Esophagus muscularis mucosa (tissue), 4 donors: ENCODE results near the gene HSPE1. TPM values are rescaled to one million over a fixed set of nuclear protein-coding genes. Genes with fewer than 3 reads are reported as not detected.
"Not testable (repeated sequence)": the region's sequence is repeated elsewhere in the genome, so short reads cannot be mapped to it uniquely, and the experiment has no call there.

Experiments
- DNase-seq: peaks from one replicate; pipeline ENCODE4 v3.0.0-alpha.2; 2017; ENCODE audit errors: extremely low spot score
- H3K27ac ChIP-seq, 4 donors: fragments of 200-600 bp; sonication (generic); replicated peaks in 1 of 4; 1 replicate in 3 of 4; 2 replicates in 1 of 4; pipeline ENCODE4 v1.5.1; 2016 to 2019; ENCODE audit warnings: mild to moderate bottlenecking in 1 of 4
- H3K27me3 ChIP-seq, 4 donors: fragments of 200-600 bp; sonication (generic); one replicate each; pipeline versions ENCODE4 v1.5.1 to v1.6.0; 2016 to 2019
- H3K36me3 ChIP-seq, 4 donors: fragments of 200-600 bp; sonication (generic); one replicate each; pipeline ENCODE4 v1.5.1; 2016 to 2019
- H3K4me1 ChIP-seq, 4 donors: fragments of 200-600 bp; sonication (generic); one replicate each; pipeline ENCODE4 v1.5.1; 2016 to 2019
- H3K4me3 ChIP-seq, 4 donors: fragments of 200-600 bp; sonication (generic); 1 replicate in 2 of 4; 2 replicates in 2 of 4; pipeline ENCODE4 v1.5.1; 2016 to 2019; ENCODE audit warnings: mild to moderate bottlenecking in 4 of 4, moderate library complexity in 1 of 4
- H3K9me3 ChIP-seq, 4 donors: fragments of 200-600 bp; sonication (generic); 1 replicate in 3 of 4; 2 replicates in 1 of 4; pipeline ENCODE4 v1.5.1; 2016 to 2019
- CTCF ChIP-seq, 3 experiments: fragments of 200-600 bp in 2 of 3; fragments of 450-650 bp in 1 of 3; sonication (generic) in 2 of 3; IDR thresholded peaks; one replicate each; pipeline ENCODE4 v1.5.1; 2017 to 2019; ENCODE audit warnings: antibody characterized with exemption in 3 of 3, mild to moderate bottlenecking in 2 of 3, moderate library complexity in 1 of 3
- EP300 ChIP-seq: sonication (generic); formaldehyde crosslinking; IDR thresholded peaks from one replicate; pipeline ENCODE4 v1.6.1; 2017; ENCODE audit warnings: antibody characterized with exemption
- POLR2A ChIP-seq: fragments of 450-650 bp; IDR thresholded peaks from one replicate; pipeline ENCODE4 v1.6.1; 2017; ENCODE audit warnings: antibody characterized with exemption, moderate library complexity, mild to moderate bottlenecking, low read depth
- POLR2AphosphoS5 ChIP-seq, 2 donors: sonication (generic); formaldehyde crosslinking; IDR thresholded peaks; one replicate each; pipeline ENCODE4 v1.6.1; 2017; ENCODE audit warnings: antibody characterized with exemption in 2 of 2
- WGBS: methylation state at CpG from one replicate; pipeline ENCODE4 v1.1.5; 2018; 5-methylcytosine and 5-hydroxymethylcytosine counted together
- intact Hi-C: fragments of 100-400 bp; cut with DNase I; formaldehyde crosslinking; loops from one replicate; pipeline ENCODE4 v1.15.1; 2023
- small RNA-seq, 3 donors: library from RNA; depleted of rRNA; stranded (forward); fragments of <200 nt; gene quantifications; one replicate each; pipeline ENCODE3, GENCODE V24; 2016
- total RNA-seq, 4 donors: library from RNA; depleted of rRNA; stranded (reverse); fragments of >200 nt; gene quantifications; one replicate each; pipeline versions ENCODE4 v1.1.0 to v1.2.1, GENCODE V29; 2016

HSPE1 gene
- total RNA-seq, 4 donors from 2014 or later, result 46.7 to 93.4 (median 65.2) TPM

GRCh38 chr2:197547163-197547900, 47.2 kb downstream of the HSPE1 start:
- intact Hi-C loops, result no loop called here
- no peaks in the 10 kb centered on the region for H3K27me3 ChIP-seq
- H3K4me1 ChIP-seq, result no peaks in the 10 kb centered on the region
- H3K4me3 ChIP-seq, result no peak overlapping the region
- no peak for DNase-seq
- H3K9me3 ChIP-seq, result no peaks in the 10 kb centered on the region
- H3K36me3 ChIP-seq, result peaks cover 21 to 89% (median 52%) of the 10 kb centered on the region in 4 donors
- H3K27ac ChIP-seq, result no peak overlapping the region
- TF ChIP-seq POLR2A (no peak), POLR2AphosphoS5 (IDR thresholded peaks at IDR 0.05) (no peak), CTCF (IDR thresholded peaks at IDR 0.05) (no peak), EP300 (no peak)
- 94% methylated on average over 5 of the region's 5 CpGs for WGBS

- peaks cover 21 to 87% (median 49%) of the 10 kb centered on the region in 4 donors for H3K36me3 ChIP-seq
- H3K4me3 ChIP-seq, result no peak overlapping the region
- no peaks in the 10 kb centered on the region for H3K27me3 ChIP-seq
- H3K27ac ChIP-seq, result no peak overlapping the region
- intact Hi-C loops, result no loop called here
- no peak for TF ChIP-seq POLR2A
- no peak for TF ChIP-seq POLR2AphosphoS5 (IDR thresholded peaks at IDR 0.05)
- TF ChIP-seq EP300, result no peak
- no peak for TF ChIP-seq CTCF (IDR thresholded peaks at IDR 0.05)
- H3K4me1 ChIP-seq, result no peaks in the 10 kb centered on the region
- no peaks in the 10 kb centered on the region for H3K9me3 ChIP-seq
- no peak for DNase-seq
- WGBS, result 82% methylated on average over 5 of the region's 5 CpGs
Measured at GRCh38 chr2:197548582-197548981, 48.4 kb downstream of the HSPE1 start.

- H3K27ac ChIP-seq, H3K27me3 ChIP-seq, DNase-seq, H3K9me3 ChIP-seq, H3K4me1 ChIP-seq, intact Hi-C loops, H3K4me3 ChIP-seq: not testable (repeated sequence)
- H3K36me3 ChIP-seq, result peaks cover 21 to 84% (median 49%) of the 10 kb centered on the region in 4 donors
- WGBS, result 96% methylated on average over 2 of the region's 2 CpGs
Measured at GRCh38 chr2:197551260-197551659, 51.1 kb downstream of the HSPE1 start.

Small RNA genes lying within 50 kb of the gene (small RNA-seq; reads per million reads assigned to genes)
- 0 reads per million in 3 donors for gene AC020550.1

Other genes starting within 250 kb of the HSPE1 start
- gene ANKRD44, start 189.6 kb upstream of the HSPE1 start, total RNA-seq, result 10 to 100 TPM; 41.4 to 76.6 (median 48.1) TPM
- 100 to 1,000 TPM in 2 of 4 donors, 10 to 100 TPM in 2; 91.5 to 223 (median 130) TPM for gene SF3B1, start 65.4 kb upstream of the HSPE1 start, total RNA-seq
- gene COQ10B, start 46.8 kb upstream of the HSPE1 start, total RNA-seq, result 10 to 100 TPM; 27.0 to 58.8 (median 43.8) TPM
- gene HSPD1, start 539 bp upstream of the HSPE1 start, total RNA-seq, result 100 to 1,000 TPM in 3 of 4 donors, 10 to 100 TPM in 1; 84.7 to 142 (median 115) TPM
- 10 to 100 TPM; 26.7 to 43.5 (median 39.3) TPM for gene MOB4, start 15.7 kb downstream of the HSPE1 start, total RNA-seq
- 1 to 10 TPM; 5.0 to 7.4 (median 6.1) TPM for gene RFTN2, start 175.2 kb downstream of the HSPE1 start, total RNA-seq
- gene MARS2, start 205.0 kb downstream of the HSPE1 start, total RNA-seq, result 1 to 10 TPM; 3.3 to 9.6 (median 5.1) TPM